ENCODE results near the gene GPR15LG. TPM values are rescaled to one million over a fixed set of nuclear protein-coding genes. Genes with fewer than 3 reads are reported as not detected.

Gene GPR15LG
- total RNA-seq, 1 donor from 2014 or later = not detected

- peaks cover 65% of the 10 kb centered on the region for H3K27me3 Mint-ChIP-seq (ENCODE audit: low read depth)
- no peaks in the 10 kb centered on the region for H3K9me3 Mint-ChIP-seq
Observed at GRCh38 chr10:84208023-84208422, 34.4 kb downstream of the GPR15LG start.

GRCh38 chr10:84211566-84211965 lies 38.0 kb downstream of the GPR15LG start:
- no peak overlapping the region for H3K27ac Mint-ChIP-seq
- DNase-seq (ENCODE audit: low spot score in 2 of 2, unreplicated experiment in 2 of 2) = no peak
- no peaks in the 10 kb centered on the region for H3K9me3 Mint-ChIP-seq
- no peak overlapping the region for H3K4me3 Mint-ChIP-seq
- H3K4me1 Mint-ChIP-seq = no peaks in the 10 kb centered on the region
- H3K27me3 Mint-ChIP-seq (ENCODE audit: low read depth) = peaks cover 62% of the 10 kb centered on the region
- no peaks in the 10 kb centered on the region for H3K36me3 Mint-ChIP-seq
- TF ChIP-seq CTCF (IDR thresholded peaks at IDR 0.05; ENCODE audit: unreplicated experiment) = no peak

More at GRCh38 chr10:84208023-84208422, 34.4 kb downstream of the GPR15LG start:
- H3K4me1 Mint-ChIP-seq = no peaks in the 10 kb centered on the region
- DNase-seq (ENCODE audit: low spot score in 2 of 2, unreplicated experiment in 2 of 2) = no peak
- no peak overlapping the region for H3K27ac Mint-ChIP-seq
- H3K4me3 Mint-ChIP-seq = no peak overlapping the region
- no peaks in the 10 kb centered on the region for H3K36me3 Mint-ChIP-seq
- TF ChIP-seq CTCF (IDR thresholded peaks at IDR 0.05; ENCODE audit: unreplicated experiment) = no peak

GRCh38 chr10:84212014-84212413 lies 38.4 kb downstream of the GPR15LG start:
- Mint-ChIP-seq H3K27me3 (ENCODE audit: low read depth) (peaks cover 58% of the 10 kb centered on the region), H3K36me3 (no peaks in the 10 kb centered on the region), H3K27ac (no peak overlapping the region), H3K9me3 (no peaks in the 10 kb centered on the region), H3K4me3 (no peak overlapping the region), H3K4me1 (no peaks in the 10 kb centered on the region)
- no peak for TF ChIP-seq CTCF (IDR thresholded peaks at IDR 0.05; ENCODE audit: unreplicated experiment)
- no peak for DNase-seq (ENCODE audit: low spot score in 2 of 2, unreplicated experiment in 2 of 2)

- Mint-ChIP-seq H3K36me3 (no peaks in the 10 kb centered on the region), H3K27me3 (ENCODE audit: low read depth) (peaks cover 47% of the 10 kb centered on the region), H3K4me3 (no peak overlapping the region), H3K9me3 (no peaks in the 10 kb centered on the region), H3K4me1 (no peaks in the 10 kb centered on the region), H3K27ac (no peak overlapping the region)
- TF ChIP-seq CTCF (IDR thresholded peaks at IDR 0.05; ENCODE audit: unreplicated experiment) = no peak
- no peak for DNase-seq (ENCODE audit: low spot score in 2 of 2, unreplicated experiment in 2 of 2)
Observed at GRCh38 chr10:84213076-84213475, 39.5 kb downstream of the GPR15LG start.

GRCh38 chr10:84214046-84214572 lies 40.5 kb downstream of the GPR15LG start:
- H3K27ac Mint-ChIP-seq = no peak overlapping the region

More at GRCh38 chr10:84214046-84214572, 40.5 kb downstream of the GPR15LG start:
- no peaks in the 10 kb centered on the region for H3K4me1 Mint-ChIP-seq
- H3K27me3 Mint-ChIP-seq (ENCODE audit: low read depth) = peaks cover 37% of the 10 kb centered on the region
- TF ChIP-seq CTCF (IDR thresholded peaks at IDR 0.05; ENCODE audit: unreplicated experiment) = no peak
- H3K9me3 Mint-ChIP-seq = no peaks in the 10 kb centered on the region
- no peak overlapping the region for H3K4me3 Mint-ChIP-seq
- DNase-seq (ENCODE audit: low spot score in 2 of 2, unreplicated experiment in 2 of 2) = no peak
- H3K36me3 Mint-ChIP-seq = no peaks in the 10 kb centered on the region

Measured in mesothelial cell of epicardium (in vitro differentiated cells).